ENCODE results near the gene LEAP2.
"Not testable (repeated sequence)": the region's sequence is repeated elsewhere in the genome, so short reads cannot be mapped to it uniquely, and the experiment has no call there.

Gene LEAP2

GRCh38 chr5:132840896-132841295, 32.6 kb upstream of the LEAP2 start:
- no peak for DNase-seq

- DNase-seq, result peak in 1 of 14 donors; percentile 39
Measured at GRCh38 chr5:132841305-132841704, 32.2 kb upstream of the LEAP2 start.

- no peak for DNase-seq
Measured at GRCh38 chr5:132848270-132848669, 25.2 kb upstream of the LEAP2 start.

GRCh38 chr5:132849347-132849746, 24.1 kb upstream of the LEAP2 start:
- no peak for DNase-seq

GRCh38 chr5:132850066-132850465, 23.4 kb upstream of the LEAP2 start:
- DNase-seq, result no peak

- no peak for DNase-seq
Measured at GRCh38 chr5:132853323-132853722, 20.1 kb upstream of the LEAP2 start.

GRCh38 chr5:132853790-132854189, 19.7 kb upstream of the LEAP2 start:
- DNase-seq, result no peak

- no peak for DNase-seq
Measured at GRCh38 chr5:132854301-132854700, 19.2 kb upstream of the LEAP2 start.

GRCh38 chr5:132854992-132855391, 18.5 kb upstream of the LEAP2 start:
- not testable (repeated sequence) for DNase-seq

- no peak for DNase-seq
Measured at GRCh38 chr5:132856011-132856410, 17.5 kb upstream of the LEAP2 start.

GRCh38 chr5:132859889-132860437, 13.5 kb upstream of the LEAP2 start:
- DNase-seq, result no peak

GRCh38 chr5:132860742-132861141, 12.7 kb upstream of the LEAP2 start:
- DNase-seq, result no peak

- DNase-seq, result peak in 2 of 14 donors; percentile 20 to 56
Measured at GRCh38 chr5:132865668-132866341, 7.7 kb upstream of the LEAP2 start.

GRCh38 chr5:132866342-132867045, 7.0 kb upstream of the LEAP2 start, which contains the start of the genes GDF9 and UQCRQ:
Gene GDF9 (minus strand): TSS chr5:132866469. CDS start chr5:132864533, 1,936 bp downstream.
Gene UQCRQ (plus strand): TSS chr5:132866642. CDS start chr5:132866882, 240 bp downstream.
- DNase-seq, result peak; percentile 72 to 100 (median 95)

- no peak for DNase-seq
Measured at GRCh38 chr5:132867046-132867451, 6.4 kb upstream of the LEAP2 start.

GRCh38 chr5:132868754-132869153, 4.7 kb upstream of the LEAP2 start:
- no peak for DNase-seq

- no peak for DNase-seq
Measured at GRCh38 chr5:132870801-132871200, 2.7 kb upstream of the LEAP2 start.

GRCh38 chr5:132871459-132872284, 1.8 kb upstream of the LEAP2 start:
- DNase-seq, result no peak

- no peak for DNase-seq
Measured at GRCh38 chr5:132872788-132873118, 715 bp upstream of the LEAP2 start.

GRCh38 chr5:132873930-132874271, 433 bp downstream of the LEAP2 start:
- no peak for DNase-seq

GRCh38 chr5:132876020-132876759, 2.7 kb downstream of the LEAP2 start:
- no peak for DNase-seq

- DNase-seq, result peak in 1 of 14 donors; percentile 6
Measured at GRCh38 chr5:132877466-132877865, 4.0 kb downstream of the LEAP2 start.
